GM20431 (cell line): ENCODE measurements around the gene CDC45.

Source experiments
- in situ Hi-C: fragments of 300-500 bp; cut with MseI, MboI; formaldehyde crosslinking; loops from one replicate; pipeline ENCODE4 v1.15.0; 2020; ENCODE audit warnings: low sequenced_read_pairs; ENCODE audit not compliant: unreplicated experiment

Gene CDC45

GRCh38 chr22:19447330-19448075 lies 32.2 kb upstream of the CDC45 start, which contains the start of gene C22orf39:
C22orf39 (minus strand) TSS chr22:19447711; CDS start chr22:19447688, 23 bp downstream.
- in situ Hi-C loops = no loop called here

DNA sequence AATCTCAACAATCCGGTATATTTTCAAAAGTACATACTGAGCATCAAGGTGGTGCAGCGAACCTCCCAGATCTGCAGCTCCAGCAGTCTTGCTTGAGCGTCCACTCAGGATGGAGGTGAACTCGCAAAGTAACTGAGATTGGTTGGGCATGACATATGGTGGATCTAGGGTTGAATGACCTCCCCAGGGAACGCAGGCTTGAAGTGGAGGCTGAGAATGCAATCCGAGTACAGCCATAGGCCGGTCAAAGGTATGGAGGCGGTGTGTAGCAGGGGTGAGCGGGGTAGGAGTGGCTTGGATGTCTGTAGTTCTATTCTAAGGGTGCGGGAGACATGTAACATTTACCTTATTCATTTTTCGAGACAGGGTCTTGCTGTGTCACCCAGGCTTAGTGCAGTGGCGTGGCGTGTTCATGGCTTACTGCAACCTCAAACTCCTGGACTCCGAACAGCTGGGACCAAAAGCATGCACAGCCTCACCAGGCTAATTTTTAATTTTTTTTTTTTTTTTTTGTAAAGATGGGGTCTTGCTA lies 31.6 kb upstream of the CDC45 start:
- in situ Hi-C loops = no loop called here

DNA sequence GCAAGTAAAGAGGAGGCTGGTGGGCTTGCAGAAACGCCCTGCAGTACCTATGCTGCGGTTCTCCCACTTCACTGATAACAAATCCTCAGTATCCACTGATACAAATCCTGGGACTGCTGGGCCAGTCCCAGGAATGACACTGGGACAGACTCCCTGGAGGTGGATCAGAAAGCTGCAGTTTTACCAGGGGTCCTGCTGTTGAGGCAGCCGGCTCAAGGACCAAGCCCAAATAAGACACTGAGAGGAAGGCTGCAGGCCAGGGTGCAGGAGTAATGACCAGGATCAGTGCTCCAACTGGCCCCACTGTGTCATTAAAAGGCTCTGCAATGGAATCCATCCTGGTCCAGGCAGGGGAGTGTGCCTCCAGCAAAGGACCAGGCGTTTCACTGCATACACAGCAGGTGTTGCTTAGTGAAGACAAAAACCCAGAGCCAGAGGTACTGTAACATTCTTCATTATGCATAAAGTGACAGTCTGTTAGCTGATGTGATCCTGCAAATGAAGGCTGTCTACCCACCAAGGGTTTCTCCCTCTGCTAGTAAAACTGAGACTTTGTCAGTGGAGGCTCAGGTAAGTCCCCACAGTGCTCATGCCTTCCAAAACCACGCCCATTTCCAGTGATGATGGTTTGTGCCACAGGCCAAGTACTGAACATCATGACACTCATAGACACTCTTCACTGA lies 30.8 kb upstream of the CDC45 start:
- in situ Hi-C loops = no loop called here

GRCh38 chr22:19449422-19449767 lies 30.3 kb upstream of the CDC45 start:
- in situ Hi-C loops = no loop called here

DNA sequence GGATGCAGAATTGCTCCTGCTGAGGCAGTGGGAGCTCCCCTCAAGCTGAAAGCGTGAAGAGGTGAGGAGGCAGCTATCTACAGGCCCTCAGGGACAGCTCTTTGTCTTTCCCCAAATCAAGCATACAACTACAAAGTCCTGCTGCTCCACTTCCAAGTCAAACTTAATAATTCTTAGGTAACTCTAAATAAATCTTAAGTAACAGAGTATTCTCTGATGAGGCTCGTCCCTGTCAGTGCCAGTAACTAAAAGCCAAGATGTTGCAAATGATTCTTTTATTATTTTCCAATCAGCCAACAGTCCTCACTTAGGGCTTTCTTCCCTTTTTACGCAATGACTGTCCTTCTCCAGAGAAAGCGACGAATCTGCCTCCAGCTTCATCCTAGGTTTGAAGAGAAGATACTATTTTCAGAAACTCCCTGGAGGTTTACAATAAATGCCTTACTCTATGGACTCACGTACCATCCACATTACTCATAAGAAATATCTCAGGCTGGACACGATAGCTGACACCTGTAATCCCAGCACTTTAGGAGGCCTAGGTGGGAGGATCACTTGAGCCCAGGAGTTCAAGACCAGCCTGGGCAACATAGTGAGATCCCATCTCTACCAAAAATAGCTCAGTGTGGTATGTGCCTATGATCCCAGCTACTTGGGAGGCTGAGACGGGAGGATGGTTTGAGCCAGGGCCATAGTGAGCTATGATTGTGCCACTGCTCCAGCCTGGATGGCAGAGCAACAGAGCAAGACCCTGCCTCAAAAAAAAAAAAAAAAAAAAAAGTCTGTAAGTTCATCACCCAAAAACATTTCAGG lies 29.2 kb upstream of the CDC45 start:
- in situ Hi-C loops = no loop called here

DNA sequence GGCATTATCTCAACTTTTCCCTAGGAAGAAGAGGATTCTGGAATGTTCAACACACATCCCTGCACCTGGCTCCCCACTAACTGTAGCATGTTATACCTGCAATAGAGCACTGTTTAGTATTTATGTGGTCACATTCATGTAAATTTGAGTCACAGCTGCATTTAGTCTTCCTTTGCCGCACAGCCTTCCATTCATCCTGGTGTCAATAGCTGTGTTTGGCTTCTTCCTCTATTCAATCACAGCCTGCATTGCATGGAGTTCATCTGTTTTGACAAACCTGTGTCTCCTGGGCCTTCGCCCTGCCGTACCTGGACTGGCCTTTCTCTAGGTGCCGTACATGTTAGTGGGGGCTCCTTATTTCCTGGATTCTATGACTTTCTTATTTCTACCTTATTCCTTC lies 28.1 kb upstream of the CDC45 start:
- in situ Hi-C loops = no loop called here

GRCh38 chr22:19453718-19454117 lies 26.0 kb upstream of the CDC45 start:
- in situ Hi-C loops = no loop called here

- in situ Hi-C loops = no loop called here
Observed at GRCh38 chr22:19454156-19454555, 25.6 kb upstream of the CDC45 start.

DNA sequence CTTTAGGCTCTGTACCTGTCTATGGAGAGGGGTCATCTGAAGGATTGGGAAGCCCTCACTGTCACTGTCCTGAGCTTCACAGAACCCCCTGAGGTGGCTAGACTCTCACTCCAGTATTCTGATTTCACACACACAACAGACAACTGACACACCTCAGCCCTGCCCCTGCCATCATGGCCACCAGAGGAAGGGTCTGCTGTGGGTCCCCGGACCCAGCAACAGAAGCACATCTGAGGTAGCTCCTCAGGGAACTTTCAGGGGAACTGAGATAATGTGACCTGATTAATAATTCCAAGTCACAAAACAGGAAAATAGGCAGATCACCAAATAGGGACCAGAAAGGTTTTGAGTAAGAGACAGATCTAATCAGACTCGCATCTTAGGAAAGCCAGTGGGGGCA lies 24.7 kb upstream of the CDC45 start:
- in situ Hi-C loops = no loop called here

- in situ Hi-C loops = no loop called here
Observed at GRCh38 chr22:19455585-19456370, 23.9 kb upstream of the CDC45 start.

- in situ Hi-C loops = no loop called here
Observed at GRCh38 chr22:19456541-19456940, 23.2 kb upstream of the CDC45 start.

GRCh38 chr22:19457828-19458428 lies 21.8 kb upstream of the CDC45 start:
- in situ Hi-C loops = no loop called here

GRCh38 chr22:19460036-19460435 lies 19.7 kb upstream of the CDC45 start:
- in situ Hi-C loops = no loop called here

DNA sequence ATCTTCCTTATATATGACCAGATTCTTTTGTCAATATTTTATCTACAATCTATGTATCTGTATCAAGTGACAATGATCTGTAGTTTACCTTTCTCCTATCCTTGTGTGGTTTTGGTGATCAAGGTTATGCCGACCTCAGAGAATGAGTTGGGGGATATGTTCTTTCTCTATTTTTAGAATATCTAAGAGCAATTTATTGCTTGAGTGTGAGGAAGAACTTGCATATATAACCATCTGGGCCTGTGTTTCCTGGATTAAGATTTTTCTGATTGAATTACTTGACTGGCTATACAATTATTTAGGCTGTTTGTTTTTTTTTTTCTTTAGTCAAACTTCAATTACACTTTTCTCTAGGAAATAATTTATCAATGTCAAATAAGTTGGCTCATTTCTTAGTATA lies 18.2 kb upstream of the CDC45 start:
- in situ Hi-C loops = no loop called here

DNA sequence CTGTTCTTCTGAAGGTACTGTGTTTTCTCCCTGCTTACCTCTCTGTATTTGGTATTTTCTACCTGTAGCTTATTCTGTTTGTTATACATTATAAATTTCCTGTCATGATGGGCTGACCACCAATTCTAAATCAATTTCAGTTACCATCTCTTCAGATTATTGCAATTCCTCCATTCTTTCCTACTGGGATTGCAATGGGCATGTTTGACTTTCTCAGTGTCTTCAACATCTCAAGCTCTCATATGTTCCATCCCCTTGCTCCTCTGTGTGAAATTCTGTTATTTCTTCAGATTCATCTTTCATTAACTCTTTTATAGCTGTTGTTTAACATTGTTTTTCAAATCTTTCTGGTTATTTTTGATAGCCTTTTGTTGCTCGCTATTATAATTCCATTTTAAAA lies 16.7 kb upstream of the CDC45 start:
- in situ Hi-C loops = no loop called here

DNA sequence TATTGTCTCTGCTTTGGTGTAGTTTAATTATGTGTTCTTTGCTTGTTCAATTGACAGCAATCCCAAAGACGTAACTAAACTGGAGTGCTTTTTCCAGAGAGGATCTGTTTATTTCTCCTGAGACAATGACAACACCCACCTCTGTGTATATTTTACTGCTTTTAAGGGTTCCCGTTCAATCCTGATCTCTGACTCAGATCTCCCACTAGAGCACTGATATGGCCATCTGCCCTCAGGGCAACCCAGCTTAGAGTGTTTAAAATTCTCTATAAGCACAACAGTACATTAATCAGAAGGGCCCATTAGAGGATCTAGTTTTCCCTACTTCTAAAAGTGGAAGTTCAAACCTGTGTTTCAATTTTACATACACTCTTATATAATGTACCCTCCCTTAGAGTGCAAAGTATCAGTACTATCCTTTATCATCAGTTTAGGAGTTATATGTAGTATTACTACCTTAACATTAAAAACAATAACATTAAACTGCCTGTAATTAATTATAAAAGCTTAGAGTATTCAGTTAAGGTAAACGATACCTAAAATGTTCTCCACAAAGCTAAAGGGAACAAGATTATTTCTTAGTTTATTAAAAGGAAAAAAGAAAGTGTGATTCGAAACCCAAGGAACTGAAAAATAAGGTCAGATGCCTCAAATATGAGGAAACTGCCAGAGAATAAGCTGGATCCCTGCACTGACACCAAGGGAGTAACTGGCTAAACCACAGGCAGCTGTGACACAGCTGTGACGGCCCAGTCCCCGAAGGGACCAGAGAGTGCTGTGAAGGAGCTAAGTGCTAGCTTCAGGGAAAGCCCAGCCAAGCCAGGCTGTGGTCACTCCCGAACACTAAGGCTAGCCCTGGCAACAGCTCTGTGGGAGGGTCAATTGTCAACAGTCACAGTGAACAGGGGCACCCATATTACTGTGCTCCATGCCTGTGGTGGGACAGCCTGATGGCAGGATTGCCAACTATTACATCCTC lies 15.9 kb upstream of the CDC45 start:
- in situ Hi-C loops = no loop called here

DNA sequence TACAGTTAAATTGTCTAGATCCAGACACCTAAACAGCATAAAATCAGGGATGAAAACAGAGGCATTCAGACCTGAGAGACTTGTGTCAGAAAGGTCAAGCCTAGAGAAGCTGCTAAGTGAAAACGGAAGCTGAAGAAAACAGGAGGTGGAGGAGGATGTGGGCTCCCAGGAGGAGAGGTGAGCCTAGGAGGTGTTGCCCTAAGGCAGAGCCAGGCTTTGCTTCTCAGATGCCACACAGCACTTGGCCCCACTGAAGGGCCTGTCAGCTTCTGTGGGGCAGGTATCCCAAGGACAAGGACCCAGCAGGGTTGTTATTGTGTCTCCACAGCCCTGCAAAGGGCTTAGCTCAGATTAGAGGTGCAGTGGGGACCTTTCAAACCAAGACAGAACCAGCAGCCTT lies 15.2 kb upstream of the CDC45 start:
- in situ Hi-C loops = no loop called here

DNA sequence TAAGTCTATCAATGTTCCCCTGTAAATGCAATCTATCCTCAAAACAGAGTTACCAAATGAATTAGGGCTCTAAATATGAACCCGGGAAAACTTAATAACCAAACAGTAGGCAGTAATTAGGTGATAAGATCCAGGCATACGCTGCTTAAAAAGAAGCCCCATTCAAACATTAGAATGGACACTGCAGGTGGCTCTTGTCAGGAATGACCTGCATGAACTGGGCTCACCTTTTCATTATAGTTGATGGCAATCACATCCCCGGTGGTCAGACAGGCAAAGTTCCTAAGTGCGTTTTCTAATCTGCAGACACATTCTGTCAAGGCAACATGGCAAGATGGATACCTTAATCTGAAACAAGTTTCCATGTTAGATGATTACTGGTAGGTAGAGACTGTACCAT lies 14.7 kb upstream of the CDC45 start:
- in situ Hi-C loops = no loop called here
